HG02642 (cell line): ENCODE results near the gene ASPSCR1.
A peak's percentile ranks its signal among the peaks of the same experiment; 100 is the strongest.

Source experiments
- ATAC-seq: cut with Tn5 transposase; IDR thresholded peaks from one replicate; pipeline ENCODE4 v1.9.1; 2021; ENCODE audit warnings: mild to moderate bottlenecking; ENCODE audit not compliant: unreplicated experiment, poor library complexity

The ASPSCR1 gene

GRCh38 chr17:81977211-81977808 is at the start of gene ASPSCR1:
TSS of gene ASPSCR1 (plus strand) at chr17:81977629. CDS start at chr17:81977647, 18 bp downstream.
- ATAC-seq = peak; percentile 83

GRCh38 chr17:81927653-81928543 is 49.5 kb upstream of the ASPSCR1 start, which contains the start of gene MAFG:
TSS of gene MAFG (minus strand) at chr17:81927735. CDS start at chr17:81923185, 4,550 bp downstream.
- ATAC-seq = peak; percentile 67

GRCh38 chr17:81928544-81929252 is 48.7 kb upstream of the ASPSCR1 start:
- no peak for ATAC-seq

GRCh38 chr17:81929253-81930141 is 47.9 kb upstream of the ASPSCR1 start:
- no peak for ATAC-seq

GRCh38 chr17:81930142-81931125 is 47.0 kb upstream of the ASPSCR1 start:
- no peak for ATAC-seq

GRCh38 chr17:81931189-81931556 is 46.3 kb upstream of the ASPSCR1 start:
- no peak for ATAC-seq

- no peak for ATAC-seq
These were observed 45.7 kb upstream of the ASPSCR1 start for GRCh38 chr17:81931557-81932332.

GRCh38 chr17:81932333-81932983 is 45.0 kb upstream of the ASPSCR1 start:
- no peak for ATAC-seq

- ATAC-seq = no peak
These were observed 44.2 kb upstream of the ASPSCR1 start for GRCh38 chr17:81933178-81933699.

GRCh38 chr17:81934098-81934757 is 43.2 kb upstream of the ASPSCR1 start:
- ATAC-seq = no peak

- ATAC-seq = no peak
These were observed 42.4 kb upstream of the ASPSCR1 start for GRCh38 chr17:81934850-81935708.

GRCh38 chr17:81935709-81936084 is 41.7 kb upstream of the ASPSCR1 start:
- ATAC-seq = no peak

- no peak for ATAC-seq
These were observed 38.2 kb upstream of the ASPSCR1 start for GRCh38 chr17:81939218-81939617.

GRCh38 chr17:81939881-81940385 is 37.5 kb upstream of the ASPSCR1 start:
- ATAC-seq = no peak

- ATAC-seq = no peak
These were observed 36.6 kb upstream of the ASPSCR1 start for GRCh38 chr17:81940538-81941483.
